Mesendoderm (in vitro differentiated cells): ENCODE results near the gene ZCCHC18.

Source experiments
- DNase-seq: peaks from one replicate; pipeline ENCODE4 v3.0.0; 2013
- H2AK5ac ChIP-seq: 2 replicates; pipeline ENCODE4 v1.6.1; 2013; ENCODE audit warnings: low read length, inconsistent platforms
- H2BK120ac ChIP-seq: 2 replicates; pipeline ENCODE4 v1.6.1; 2013; ENCODE audit warnings: low read depth, mild to moderate bottlenecking, low read length, moderate library complexity, mixed read lengths
- H2BK15ac ChIP-seq: replicated peaks from 2 replicates; pipeline ENCODE4 v1.6.1; 2013; ENCODE audit warnings: low read depth, mild to moderate bottlenecking, moderate library complexity
- H2BK5ac ChIP-seq: 2 replicates; pipeline ENCODE4 v1.6.1; 2013; ENCODE audit warnings: low read length, inconsistent platforms
- H3K18ac ChIP-seq: 2 replicates; pipeline ENCODE4 v1.6.1; 2013; ENCODE audit warnings: mild to moderate bottlenecking, low read length, mixed read lengths
- H3K23ac ChIP-seq: one replicate; pipeline ENCODE4 v1.6.1; 2013; ENCODE audit warnings: low read length
- H3K27ac ChIP-seq: 2 replicates; pipeline ENCODE4 v1.5.1; 2013; ENCODE audit warnings: low read depth, mild to moderate bottlenecking, inconsistent platforms, low read length, moderate library complexity
- H3K27me3 ChIP-seq: 2 replicates; pipeline ENCODE4 v1.6.1; 2013; ENCODE audit warnings: low read length, control low read depth, mild to moderate bottlenecking, inconsistent platforms; ENCODE audit not compliant: insufficient read depth, poor library complexity
- H3K36me3 ChIP-seq: 2 replicates; pipeline ENCODE4 v1.6.1; 2013; ENCODE audit warnings: low read length, inconsistent platforms; ENCODE audit not compliant: control insufficient read depth, insufficient read depth
- H3K4ac ChIP-seq: one replicate; pipeline ENCODE4 v1.6.1; 2013; ENCODE audit warnings: low read depth, mild to moderate bottlenecking, low read length, moderate library complexity
- H3K4me1 ChIP-seq: 2 replicates; pipeline ENCODE4 v1.6.1; 2013; ENCODE audit warnings: low read depth, low read length, inconsistent platforms; ENCODE audit not compliant: control insufficient read depth
- H3K4me2 ChIP-seq: 2 replicates; pipeline ENCODE4 v1.6.1; 2013; ENCODE audit warnings: low read length
- H3K4me3 ChIP-seq: 2 replicates; pipeline ENCODE4 v1.5.1; 2013; ENCODE audit warnings: mild to moderate bottlenecking, low read length
- H3K56ac ChIP-seq: one replicate; pipeline ENCODE4 v1.6.1; 2013; ENCODE audit warnings: low read length
- H3K79me1 ChIP-seq: 2 replicates; pipeline ENCODE4 v1.6.1; 2013; ENCODE audit warnings: low read length, inconsistent platforms
- H3K79me2 ChIP-seq: 2 replicates; pipeline ENCODE4 v1.6.1; 2013; ENCODE audit warnings: mild to moderate bottlenecking, low read length; ENCODE audit not compliant: control insufficient read depth, insufficient read depth
- H3K9ac ChIP-seq: 2 replicates; pipeline ENCODE4 v1.6.1; 2013; ENCODE audit warnings: low read length, inconsistent platforms
- H4K5ac ChIP-seq: one replicate; pipeline ENCODE4 v1.6.1; 2013; ENCODE audit warnings: low read length
- H4K8ac ChIP-seq: one replicate; pipeline ENCODE4 v1.6.1; 2013; ENCODE audit warnings: low read depth, mild to moderate bottlenecking, control low read depth, low read length, moderate library complexity
- WGBS: extraction: QIAGEN DNeasy Blood & Tissue Kit; methylation state at CpG from one replicate; pipeline ENCODE4 v1.1.7; 2013; ENCODE audit warnings: low lambda C conversion rate, missing lambda C conversion rate; ENCODE audit not compliant: insufficient coverage; ENCODE audit errors: extremely low coverage; 5-methylcytosine and 5-hydroxymethylcytosine counted together

ZCCHC18 gene

DNA sequence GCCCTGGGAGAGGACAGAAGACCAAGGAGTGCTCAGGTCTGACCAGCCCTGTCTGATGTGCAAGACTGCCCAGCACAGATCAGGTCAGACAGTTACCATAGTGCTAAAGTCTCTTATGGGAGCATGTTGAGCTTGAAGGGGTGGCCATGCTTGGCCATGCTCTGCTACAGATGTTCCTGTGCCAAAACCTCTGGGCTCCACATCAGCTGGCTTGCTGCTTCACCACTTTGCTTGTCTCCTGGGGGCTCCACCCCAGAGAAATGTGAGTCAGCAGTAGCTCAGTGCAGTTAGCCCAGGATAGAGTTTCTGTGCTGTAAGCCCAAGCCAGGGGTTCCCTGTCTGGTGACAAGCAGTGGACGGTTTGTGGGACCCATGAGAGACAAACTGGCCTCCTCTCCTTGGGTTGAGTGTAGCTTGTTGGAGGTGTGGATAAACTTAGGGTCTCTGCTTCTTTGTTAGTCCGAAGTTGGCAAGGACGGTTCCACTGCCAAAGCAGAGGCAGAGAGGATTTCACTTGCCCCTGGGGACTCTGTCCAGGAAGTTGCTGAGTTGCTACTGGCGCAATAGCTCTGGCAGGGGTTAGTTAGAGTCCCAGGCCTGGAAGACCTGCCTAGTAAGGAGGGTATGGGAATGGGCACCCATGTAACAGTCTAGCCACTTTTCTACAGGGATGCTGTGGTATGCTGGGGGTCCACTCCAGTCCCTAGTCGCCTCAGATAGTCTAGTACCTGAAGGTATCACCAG lies 27.6 kb upstream of the ZCCHC18 start:
- no peak overlapping the region for H3K4me3 ChIP-seq
- no peaks in the 10 kb centered on the region for H3K79me2 ChIP-seq
- no peak overlapping the region for H2AK5ac ChIP-seq
- H3K56ac ChIP-seq, result no peak overlapping the region
- H2BK5ac ChIP-seq, result no peak overlapping the region
- H2BK120ac ChIP-seq, result no peak overlapping the region
- H3K27ac ChIP-seq, result no peak overlapping the region
- WGBS, result no CpG with 5 or more reads among the region's 5 CpGs
- H3K36me3 ChIP-seq, result no peaks in the 10 kb centered on the region
- no peaks in the 10 kb centered on the region for H3K27me3 ChIP-seq
- H3K23ac ChIP-seq, result no peak overlapping the region
- no peak overlapping the region for H3K4ac ChIP-seq
- no peak overlapping the region for H3K18ac ChIP-seq
- H3K9ac ChIP-seq, result no peak overlapping the region
- no peak overlapping the region for H4K8ac ChIP-seq
- H3K79me1 ChIP-seq, result no peaks in the 10 kb centered on the region
- H2BK15ac ChIP-seq, result no peak overlapping the region
- no peak overlapping the region for H4K5ac ChIP-seq
- H3K4me1 ChIP-seq, result no peaks in the 10 kb centered on the region
- no peak for DNase-seq
- no peak overlapping the region for H3K4me2 ChIP-seq

- Histone ChIP-seq H4K5ac (no peak overlapping the region), H3K27me3 (no peaks in the 10 kb centered on the region), H3K4me2 (no peak overlapping the region), H3K9ac (no peak overlapping the region), H2AK5ac (no peak overlapping the region), H2BK15ac (no peak overlapping the region), H3K79me1 (no peaks in the 10 kb centered on the region), H3K4me3 (no peak overlapping the region), H3K4me1 (no peaks in the 10 kb centered on the region), H3K4ac (no peak overlapping the region), H3K27ac (no peak overlapping the region), H3K36me3 (no peaks in the 10 kb centered on the region), H2BK5ac (no peak overlapping the region), H2BK120ac (no peak overlapping the region), H4K8ac (no peak overlapping the region), H3K56ac (no peak overlapping the region), H3K18ac (no peak overlapping the region), H3K79me2 (no peaks in the 10 kb centered on the region), H3K23ac (no peak overlapping the region)
- no peak for DNase-seq
- WGBS, result no CpG with 5 or more reads among the region's 7 CpGs
Measured at GRCh38 chrX:104085477-104085876, 26.8 kb upstream of the ZCCHC18 start.

GRCh38 chrX:104085919-104086318 lies 26.4 kb upstream of the ZCCHC18 start:
- no peaks in the 10 kb centered on the region for H3K27me3 ChIP-seq
- H3K4me2 ChIP-seq, result no peak overlapping the region
- H4K5ac ChIP-seq, result no peak overlapping the region
- DNase-seq, result no peak
- no peak overlapping the region for H3K9ac ChIP-seq
- H3K27ac ChIP-seq, result no peak overlapping the region
- no peak overlapping the region for H3K4ac ChIP-seq
- no peaks in the 10 kb centered on the region for H3K4me1 ChIP-seq
- no peak overlapping the region for H4K8ac ChIP-seq
- no peak overlapping the region for H2AK5ac ChIP-seq
- H3K36me3 ChIP-seq, result no peaks in the 10 kb centered on the region
- H3K4me3 ChIP-seq, result no peak overlapping the region
- H2BK120ac ChIP-seq, result no peak overlapping the region
- no peak overlapping the region for H3K23ac ChIP-seq
- H2BK5ac ChIP-seq, result no peak overlapping the region
- no peaks in the 10 kb centered on the region for H3K79me2 ChIP-seq
- no peak overlapping the region for H3K18ac ChIP-seq
- no CpG with 5 or more reads among the region's 7 CpGs for WGBS
- H3K56ac ChIP-seq, result no peak overlapping the region
- no peaks in the 10 kb centered on the region for H3K79me1 ChIP-seq
- no peak overlapping the region for H2BK15ac ChIP-seq

DNA sequence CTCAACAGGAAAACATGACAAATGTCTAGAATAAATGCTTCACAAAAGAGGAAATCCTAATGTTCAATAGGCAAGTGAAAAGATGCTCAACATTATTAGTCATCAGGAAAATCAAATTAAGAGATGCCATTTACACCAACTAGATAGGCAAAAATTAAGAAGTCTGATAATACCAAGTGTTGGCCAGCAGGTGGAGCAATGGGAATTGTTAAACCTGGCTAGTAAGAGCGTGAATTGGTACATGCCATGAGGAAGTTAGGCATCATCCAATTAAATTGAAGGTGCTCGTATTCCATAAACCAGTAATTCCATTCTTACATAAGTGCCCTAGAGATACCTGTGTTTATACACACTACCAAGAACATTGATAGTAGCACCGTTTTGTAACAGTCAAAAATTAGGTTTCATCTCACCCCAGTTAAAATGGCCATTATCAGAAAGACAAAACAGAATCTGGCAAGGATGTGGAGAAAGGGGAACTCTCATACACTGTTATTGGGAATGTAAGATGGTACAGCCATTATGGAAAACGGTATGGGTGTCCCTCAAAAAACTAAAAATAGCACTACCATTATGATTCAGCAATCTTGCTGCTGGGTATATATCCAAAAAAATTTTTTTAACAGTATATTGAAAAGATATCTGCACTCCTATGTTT lies 14.0 kb upstream of the ZCCHC18 start:
- Histone ChIP-seq H2BK120ac (no peak overlapping the region), H3K4me1 (no peaks in the 10 kb centered on the region), H2AK5ac (no peak overlapping the region), H3K56ac (no peak overlapping the region), H4K8ac (no peak overlapping the region), H3K23ac (no peak overlapping the region), H3K27me3 (no peaks in the 10 kb centered on the region), H2BK15ac (no peak overlapping the region), H3K36me3 (no peaks in the 10 kb centered on the region), H3K4me2 (no peak overlapping the region), H3K4me3 (no peak overlapping the region), H3K9ac (no peak overlapping the region), H3K79me2 (no peaks in the 10 kb centered on the region), H3K27ac (no peak overlapping the region), H3K4ac (no peak overlapping the region), H2BK5ac (no peak overlapping the region), H4K5ac (no peak overlapping the region), H3K79me1 (no peaks in the 10 kb centered on the region), H3K18ac (no peak overlapping the region)
- DNase-seq, result peak; percentile 62
- WGBS, result no CpG with 5 or more reads among the region's 4 CpGs

- H2BK5ac ChIP-seq, result no peak overlapping the region
- H3K23ac ChIP-seq, result no peak overlapping the region
- no peak overlapping the region for H3K4me2 ChIP-seq
- H3K56ac ChIP-seq, result no peak overlapping the region
- no peaks in the 10 kb centered on the region for H3K79me1 ChIP-seq
- H4K8ac ChIP-seq, result no peak overlapping the region
- no peaks in the 10 kb centered on the region for H3K27me3 ChIP-seq
- H3K4me1 ChIP-seq, result no peaks in the 10 kb centered on the region
- no peak overlapping the region for H4K5ac ChIP-seq
- no peak overlapping the region for H3K4ac ChIP-seq
- no peak overlapping the region for H3K18ac ChIP-seq
- no peak overlapping the region for H3K4me3 ChIP-seq
- no peak overlapping the region for H2AK5ac ChIP-seq
- H3K9ac ChIP-seq, result no peak overlapping the region
- H2BK120ac ChIP-seq, result no peak overlapping the region
- H3K27ac ChIP-seq, result no peak overlapping the region
- DNase-seq, result no peak
- no peak overlapping the region for H2BK15ac ChIP-seq
- H3K79me2 ChIP-seq, result no peaks in the 10 kb centered on the region
- no peaks in the 10 kb centered on the region for H3K36me3 ChIP-seq
Measured at GRCh38 chrX:104098919-104099318, 13.4 kb upstream of the ZCCHC18 start.

DNA sequence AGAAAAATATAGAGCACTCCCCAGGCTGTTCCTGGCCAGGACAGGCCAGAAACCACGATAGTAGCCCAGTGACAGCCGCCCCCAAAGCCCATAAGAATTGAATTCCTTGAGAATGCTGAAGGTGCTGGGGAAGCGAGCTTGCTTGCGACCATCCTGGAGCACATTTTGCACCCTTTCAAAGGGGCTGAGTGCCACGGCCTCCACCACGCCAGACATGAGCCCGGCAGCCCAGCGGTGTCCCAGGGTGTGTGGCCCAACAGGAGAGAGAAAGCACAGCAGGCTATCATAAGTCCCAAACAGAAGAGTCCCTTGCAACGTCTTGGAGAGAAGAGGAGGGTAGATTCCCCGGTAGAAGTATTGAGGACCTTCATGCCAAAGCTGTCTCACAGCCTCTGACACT lies 7.6 kb upstream of the ZCCHC18 start:
- H3K79me2 ChIP-seq, result no peaks in the 10 kb centered on the region
- H3K27me3 ChIP-seq, result no peaks in the 10 kb centered on the region
- no peak overlapping the region for H3K4me2 ChIP-seq
- WGBS, result no CpG with 5 or more reads among the region's 10 CpGs
- no peak overlapping the region for H3K56ac ChIP-seq
- H3K4ac ChIP-seq, result no peak overlapping the region
- H3K9ac ChIP-seq, result no peak overlapping the region
- H3K4me1 ChIP-seq, result no peaks in the 10 kb centered on the region
- H3K27ac ChIP-seq, result no peak overlapping the region
- H3K18ac ChIP-seq, result no peak overlapping the region
- H3K4me3 ChIP-seq, result no peak overlapping the region
- no peak for DNase-seq
- H3K79me1 ChIP-seq, result no peaks in the 10 kb centered on the region
- no peak overlapping the region for H2BK15ac ChIP-seq
- H3K36me3 ChIP-seq, result no peaks in the 10 kb centered on the region
- no peak overlapping the region for H4K5ac ChIP-seq
- no peak overlapping the region for H2AK5ac ChIP-seq
- no peak overlapping the region for H4K8ac ChIP-seq
- H2BK5ac ChIP-seq, result no peak overlapping the region
- H3K23ac ChIP-seq, result no peak overlapping the region
- no peak overlapping the region for H2BK120ac ChIP-seq
